Activated CD8-positive, alpha-beta memory T cell treated with anti-CD3 and anti-CD28 coated beads, Interleukin-2, amount 50 U/mL, for 4 hours (primary cell): ENCODE measurements around the gene SLC46A3.
"Not testable (repeated sequence)": the region's sequence is repeated elsewhere in the genome, so short reads cannot be mapped to it uniquely, and the experiment has no call there.

ENCODE experiments used
- DNase-seq: peaks from one replicate; pipeline ENCODE4 v3.0.0-alpha.2; 2020

The SLC46A3 gene

GRCh38 chr13:28728642-28729041, 9.9 kb upstream of the SLC46A3 start:
- no peak for DNase-seq

- no peak for DNase-seq
These were observed 6.4 kb upstream of the SLC46A3 start for GRCh38 chr13:28725046-28725610.

GRCh38 chr13:28723806-28724205, 5.0 kb upstream of the SLC46A3 start:
- DNase-seq, result no peak

- DNase-seq, result no peak
These were observed 671 bp upstream of the SLC46A3 start for GRCh38 chr13:28719227-28720055.

GRCh38 chr13:28718196-28718542, 601 bp downstream of the SLC46A3 start:
- DNase-seq, result no peak

- DNase-seq, result no peak
These were observed 1.6 kb downstream of the SLC46A3 start for GRCh38 chr13:28717170-28717569.

GRCh38 chr13:28716511-28716910, 2.3 kb downstream of the SLC46A3 start:
- DNase-seq, result no peak

GRCh38 chr13:28714651-28715050, 4.1 kb downstream of the SLC46A3 start:
- DNase-seq, result no peak

- DNase-seq, result no peak
These were observed 8.6 kb downstream of the SLC46A3 start for GRCh38 chr13:28710161-28710560.

GRCh38 chr13:28707629-28708427, 10.9 kb downstream of the SLC46A3 start:
- no peak for DNase-seq

GRCh38 chr13:28705461-28706083, 13.2 kb downstream of the SLC46A3 start:
- no peak for DNase-seq

- no peak for DNase-seq
These were observed 13.9 kb downstream of the SLC46A3 start for GRCh38 chr13:28704919-28705318.

- no peak for DNase-seq
These were observed 14.5 kb downstream of the SLC46A3 start for GRCh38 chr13:28704282-28704681.

- no peak for DNase-seq
These were observed 19.5 kb downstream of the SLC46A3 start for GRCh38 chr13:28699246-28699645.

- DNase-seq, result no peak
These were observed 21.3 kb downstream of the SLC46A3 start for GRCh38 chr13:28697441-28697840.

GRCh38 chr13:28693605-28694491, 24.9 kb downstream of the SLC46A3 start:
- not testable (repeated sequence) for DNase-seq

GRCh38 chr13:28685892-28686291, 32.9 kb downstream of the SLC46A3 start:
- no peak for DNase-seq

- DNase-seq, result no peak
These were observed 33.7 kb downstream of the SLC46A3 start for GRCh38 chr13:28685114-28685513.

GRCh38 chr13:28684257-28684656, 34.5 kb downstream of the SLC46A3 start:
- no peak for DNase-seq

GRCh38 chr13:28683169-28683568, 35.6 kb downstream of the SLC46A3 start:
- not testable (repeated sequence) for DNase-seq

GRCh38 chr13:28680541-28680940, 38.2 kb downstream of the SLC46A3 start:
- DNase-seq, result no peak

GRCh38 chr13:28679628-28680027, 39.1 kb downstream of the SLC46A3 start:
- no peak for DNase-seq
